Head of caudate nucleus (tissue), 42 donors: ENCODE data around the gene MGST1.

Experiments used
- DNase-seq, 42 donors: peaks; one replicate each; pipeline versions ENCODE4 v3.0.0 to v3.0.0-alpha.2; 2020 to 2021; ENCODE audit warnings: mixed read lengths in 7 of 42
- intact Hi-C: fragments of 100-400 bp; cut with DNase I; formaldehyde crosslinking; loops from one replicate; pipeline ENCODE4 v1.15.0; 2022

Gene MGST1

GRCh38 chr12:16347391-16348298, at the start of gene MGST1:
Gene MGST1 (plus strand): TSS chr12:16347645. CDS start chr12:16354253, 6,608 bp downstream.
- intact Hi-C loops, result no loop called here
- peak in 35 of 42 donors; percentile 9 to 67 (median 35) for DNase-seq

- intact Hi-C loops, result no loop called here
- peak in 4 of 42 donors; percentile 3 to 25 (median 6) for DNase-seq
Observed at GRCh38 chr12:16299403-16299802, 48.0 kb upstream of the MGST1 start.

GRCh38 chr12:16300122-16300521, 47.3 kb upstream of the MGST1 start:
- DNase-seq, result no peak
- intact Hi-C loops, result no loop called here

- intact Hi-C loops, result no loop called here
- DNase-seq, result no peak
Observed at GRCh38 chr12:16300736-16301135, 46.7 kb upstream of the MGST1 start.

- intact Hi-C loops, result no loop called here
- DNase-seq, result peak in 1 of 42 donors; percentile 8
Observed at GRCh38 chr12:16303939-16304338, 43.5 kb upstream of the MGST1 start.

GRCh38 chr12:16307856-16308475, 39.5 kb upstream of the MGST1 start:
- intact Hi-C loops, result no loop called here
- no peak for DNase-seq

GRCh38 chr12:16310934-16311333, 36.5 kb upstream of the MGST1 start:
- intact Hi-C loops, result no loop called here
- DNase-seq, result no peak

- DNase-seq, result no peak
- intact Hi-C loops, result no loop called here
Observed at GRCh38 chr12:16323010-16323409, 24.4 kb upstream of the MGST1 start.

- intact Hi-C loops, result no loop called here
Observed at GRCh38 chr12:16323638-16324037, 23.8 kb upstream of the MGST1 start.

GRCh38 chr12:16324272-16324671, 23.2 kb upstream of the MGST1 start:
- DNase-seq, result no peak
- intact Hi-C loops, result no loop called here

More at GRCh38 chr12:16323638-16324037, 23.8 kb upstream of the MGST1 start:
- no peak for DNase-seq

GRCh38 chr12:16324772-16325171, 22.7 kb upstream of the MGST1 start:
- intact Hi-C loops, result no loop called here
- no peak for DNase-seq

- DNase-seq, result no peak
- intact Hi-C loops, result no loop called here
Observed at GRCh38 chr12:16325426-16325825, 22.0 kb upstream of the MGST1 start.

GRCh38 chr12:16327963-16328362, 19.5 kb upstream of the MGST1 start:
- intact Hi-C loops, result no loop called here
- DNase-seq, result no peak

GRCh38 chr12:16329594-16329993, 17.9 kb upstream of the MGST1 start:
- intact Hi-C loops, result no loop called here
- DNase-seq, result peak in 1 of 42 donors; percentile 22

GRCh38 chr12:16330560-16330959, 16.9 kb upstream of the MGST1 start:
- intact Hi-C loops, result no loop called here

GRCh38 chr12:16331998-16332397, 15.4 kb upstream of the MGST1 start:
- DNase-seq, result no peak

More at GRCh38 chr12:16330560-16330959, 16.9 kb upstream of the MGST1 start:
- no peak for DNase-seq

GRCh38 chr12:16335838-16336237, 11.6 kb upstream of the MGST1 start:
- intact Hi-C loops, result no loop called here
- no peak for DNase-seq

More at GRCh38 chr12:16331998-16332397, 15.4 kb upstream of the MGST1 start:
- intact Hi-C loops, result no loop called here

- intact Hi-C loops, result no loop called here
- DNase-seq, result no peak
Observed at GRCh38 chr12:16344269-16344668, 3.2 kb upstream of the MGST1 start.

- DNase-seq, result no peak
- intact Hi-C loops, result no loop called here
Observed at GRCh38 chr12:16345105-16345504, 2.3 kb upstream of the MGST1 start.

- no peak for DNase-seq
- intact Hi-C loops, result no loop called here
Observed at GRCh38 chr12:16346958-16347357, 487 bp upstream of the MGST1 start.
